SK-N-SH (cell line): Measurements from ENCODE around the gene BCHE.

Experiments
- CTCF ChIP-seq: fragments of 200-600 bp; sonication (generic); IDR thresholded peaks from 2 replicates; pipeline ENCODE4 v1.6.1; 2017; ENCODE audit warnings: antibody characterized with exemption, mild to moderate bottlenecking, moderate library complexity
- EP300 ChIP-seq, 2 experiments: IDR thresholded peaks; 2 replicates each; pipeline versions ENCODE4 v1.4.0 to v1.6.1; 2012; ENCODE audit warnings: borderline replicate concordance in 1 of 2, low read depth in 1 of 2, low read length in 1 of 2
- FOXJ3 ChIP-seq: sonication (generic); formaldehyde crosslinking; IDR thresholded peaks from 2 replicates; pipeline ENCODE4 v1.5.1; 2020; ENCODE audit warnings: mild to moderate bottlenecking, missing genetic modification reagents
- POLR2AphosphoS5 ChIP-seq: IDR thresholded peaks from 2 replicates; pipeline ENCODE4 v1.6.1; 2012; ENCODE audit warnings: low read depth, low read length
- RAD21 ChIP-seq: IDR thresholded peaks from 2 replicates; pipeline ENCODE4 v1.6.1; 2012; ENCODE audit warnings: mild to moderate bottlenecking, low read length
- RCOR1 ChIP-seq: fragments of 150-350 bp; IDR thresholded peaks from 2 replicates; pipeline ENCODE4 v1.6.1; 2017; ENCODE audit warnings: antibody characterized with exemption, low read length
- TAF1 ChIP-seq: IDR thresholded peaks from 2 replicates; pipeline ENCODE4 v1.6.1; 2012; ENCODE audit warnings: low read depth, mild to moderate bottlenecking, low read length, moderate library complexity, borderline replicate concordance
- USF2 ChIP-seq: fragments of 150-350 bp; IDR thresholded peaks from 2 replicates; pipeline ENCODE4 v1.6.1; 2017; ENCODE audit warnings: antibody characterized with exemption, low read length, low read depth, borderline replicate concordance
- YY1 ChIP-seq: IDR thresholded peaks from 2 replicates; pipeline ENCODE4 v1.4.0; 2012; ENCODE audit warnings: low read depth, mild to moderate bottlenecking

- TF ChIP-seq FOXJ3 (no peak), YY1 (no peak), POLR2AphosphoS5 (no peak), CTCF (no peak), EP300 (IDR thresholded peaks at IDR 0.05; ENCODE audit: borderline replicate concordance in 1 of 2, low read depth in 1 of 2, low read length in 1 of 2) (no peak), TAF1 (no peak), RCOR1 (no peak), RAD21 (no peak), USF2 (no peak)
Measured at GRCh38 chr3:165846056-165846455, 8.8 kb upstream of the BCHE start.
